Measurements from ENCODE around the gene EEFSEC. TPM values are rescaled to one million over a fixed set of nuclear protein-coding genes. Genes with fewer than 3 reads are reported as not detected.

The EEFSEC gene
- total RNA-seq, 3 donors from 2014 or later, result 9.7 to 10.9 (median 10.8) TPM

DNA sequence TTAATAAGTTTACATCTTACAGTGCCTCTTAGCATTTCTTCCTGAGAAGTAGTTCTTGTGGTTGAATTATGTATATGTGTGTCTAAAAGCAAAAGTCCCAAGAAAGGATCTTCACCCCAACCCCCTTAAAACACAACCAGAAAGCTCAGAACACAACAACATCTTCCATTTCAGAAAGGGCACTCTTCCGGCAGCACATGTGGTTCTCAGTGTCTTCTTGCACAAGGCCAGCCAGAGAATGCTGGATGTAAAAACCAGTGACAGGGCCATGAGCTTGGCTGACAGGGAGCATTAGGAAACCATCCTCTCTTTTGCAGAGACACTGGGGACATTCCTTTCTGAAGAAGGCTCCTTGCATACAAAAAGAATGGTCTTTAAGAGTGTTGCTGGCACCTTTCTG is 45.0 kb downstream of the EEFSEC start:
- Histone ChIP-seq H3K9me3 (no peaks in the 10 kb centered on the region), H3K4me1 (ENCODE audit: low read depth) (peaks cover 2% of the 10 kb centered on the region), H3K4me3 (no peak overlapping the region), H3K36me3 (ENCODE audit: low read depth) (no peaks in the 10 kb centered on the region)
- intact Hi-C loops (cut with DNase I, micrococcal nuclease), result no loop called here
- no peak for DNase-seq
- TF ChIP-seq, protein P1, sequence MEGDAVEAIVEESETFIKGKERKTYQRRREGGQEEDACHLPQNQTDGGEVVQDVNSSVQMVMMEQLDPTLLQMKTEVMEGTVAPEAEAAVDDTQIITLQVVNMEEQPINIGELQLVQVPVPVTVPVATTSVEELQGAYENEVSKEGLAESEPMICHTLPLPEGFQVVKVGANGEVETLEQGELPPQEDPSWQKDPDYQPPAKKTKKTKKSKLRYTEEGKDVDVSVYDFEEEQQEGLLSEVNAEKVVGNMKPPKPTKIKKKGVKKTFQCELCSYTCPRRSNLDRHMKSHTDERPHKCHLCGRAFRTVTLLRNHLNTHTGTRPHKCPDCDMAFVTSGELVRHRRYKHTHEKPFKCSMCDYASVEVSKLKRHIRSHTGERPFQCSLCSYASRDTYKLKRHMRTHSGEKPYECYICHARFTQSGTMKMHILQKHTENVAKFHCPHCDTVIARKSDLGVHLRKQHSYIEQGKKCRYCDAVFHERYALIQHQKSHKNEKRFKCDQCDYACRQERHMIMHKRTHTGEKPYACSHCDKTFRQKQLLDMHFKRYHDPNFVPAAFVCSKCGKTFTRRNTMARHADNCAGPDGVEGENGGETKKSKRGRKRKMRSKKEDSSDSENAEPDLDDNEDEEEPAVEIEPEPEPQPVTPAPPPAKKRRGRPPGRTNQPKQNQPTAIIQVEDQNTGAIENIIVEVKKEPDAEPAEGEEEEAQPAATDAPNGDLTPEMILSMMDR (IDR thresholded peaks at IDR 0.05), result no peak
- no peak for ATAC-seq

DNA sequence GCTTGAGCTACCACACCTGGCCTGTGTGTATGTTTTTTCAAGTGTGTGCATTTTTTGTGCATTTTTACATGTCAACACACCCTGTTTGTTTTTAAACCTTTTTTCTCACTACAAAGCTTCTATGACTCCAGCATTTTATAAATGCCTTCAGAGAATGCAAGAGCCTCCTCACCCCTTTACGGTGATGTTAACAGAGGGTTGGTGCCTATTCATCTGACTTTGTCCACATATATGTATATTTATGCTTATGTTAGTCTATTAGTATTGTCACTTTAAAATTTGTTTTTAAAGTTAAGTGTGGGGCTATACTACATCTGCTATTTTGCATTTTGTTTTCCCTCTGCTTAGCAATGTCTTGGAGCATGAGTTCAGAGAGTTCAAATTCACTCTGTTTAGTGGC is 45.8 kb downstream of the EEFSEC start:
- peaks cover 2% of the 10 kb centered on the region for H3K4me1 ChIP-seq (ENCODE audit: low read depth)
- H3K4me3 ChIP-seq, result no peak overlapping the region
- intact Hi-C loops (cut with DNase I, micrococcal nuclease), result no loop called here
- H3K36me3 ChIP-seq (ENCODE audit: low read depth), result no peaks in the 10 kb centered on the region
- no peak for ATAC-seq
- no peaks in the 10 kb centered on the region for H3K9me3 ChIP-seq
- no peak for DNase-seq
- TF ChIP-seq, protein P1 (IDR thresholded peaks at IDR 0.05), result no peak

DNA sequence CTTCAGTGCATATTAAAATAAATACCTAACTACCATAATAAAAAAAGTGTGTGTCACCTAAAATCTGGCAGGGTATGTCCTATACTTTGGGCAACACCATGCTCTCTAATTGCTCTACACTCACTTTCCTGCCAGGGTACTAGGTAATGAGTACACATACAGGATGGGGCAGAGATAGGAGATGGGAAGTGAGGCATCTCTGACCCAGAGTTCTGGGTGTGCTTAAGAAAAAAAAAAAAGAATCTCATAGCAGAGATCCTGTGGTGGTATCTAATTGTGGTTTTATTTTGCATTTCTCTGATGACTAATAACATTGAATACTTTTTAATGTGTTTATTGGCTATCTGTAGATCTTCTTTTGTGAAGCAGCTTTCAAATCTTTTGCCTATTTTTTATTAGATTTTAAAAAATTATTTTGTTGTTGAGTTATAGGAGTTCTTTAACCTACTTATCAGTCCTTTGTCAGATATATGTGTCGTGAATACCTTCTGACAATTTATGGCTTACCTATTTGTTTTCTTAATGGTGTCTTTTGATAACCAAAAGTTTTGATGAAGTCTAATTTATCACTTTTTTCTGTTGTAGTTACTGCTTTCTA is 48.0 kb downstream of the EEFSEC start:
- intact Hi-C loops (cut with DNase I, micrococcal nuclease), result no loop called here
- Histone ChIP-seq H3K4me1 (ENCODE audit: low read depth) (no peaks in the 10 kb centered on the region), H3K36me3 (ENCODE audit: low read depth) (no peaks in the 10 kb centered on the region), H3K9me3 (no peaks in the 10 kb centered on the region), H3K4me3 (no peak overlapping the region)
- DNase-seq (no peak), ATAC-seq (no peak)
- TF ChIP-seq, protein P1 (IDR thresholded peaks at IDR 0.05), result no peak

DNA sequence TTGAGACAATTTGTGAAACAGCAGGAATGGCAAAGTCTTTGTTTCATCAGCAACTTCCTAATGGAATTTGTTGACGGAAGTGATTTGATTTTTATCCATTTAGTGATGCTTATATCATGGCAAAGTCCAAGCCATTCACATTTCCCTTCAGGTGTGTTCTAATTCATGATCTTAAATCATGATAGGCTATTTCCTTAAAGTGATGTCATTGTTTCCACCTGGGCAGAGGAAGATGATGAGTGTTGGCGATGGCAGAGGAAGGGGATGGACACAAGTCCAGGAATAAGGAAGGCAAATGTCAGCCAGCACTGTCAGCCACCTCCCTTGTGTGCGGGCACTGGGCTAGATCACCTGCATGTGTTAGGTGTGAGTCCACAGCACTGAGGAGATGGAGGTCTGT is 49.9 kb downstream of the EEFSEC start:
- DNase-seq (no peak), ATAC-seq (no peak)
- no peaks in the 10 kb centered on the region for H3K9me3 ChIP-seq
- TF ChIP-seq, protein P1 (IDR thresholded peaks at IDR 0.05), result no peak
- H3K4me1 ChIP-seq (ENCODE audit: low read depth), result no peaks in the 10 kb centered on the region
- no peaks in the 10 kb centered on the region for H3K36me3 ChIP-seq (ENCODE audit: low read depth)
- H3K4me3 ChIP-seq, result no peak overlapping the region
- intact Hi-C loops (cut with DNase I, micrococcal nuclease), result no loop called here

DNA sequence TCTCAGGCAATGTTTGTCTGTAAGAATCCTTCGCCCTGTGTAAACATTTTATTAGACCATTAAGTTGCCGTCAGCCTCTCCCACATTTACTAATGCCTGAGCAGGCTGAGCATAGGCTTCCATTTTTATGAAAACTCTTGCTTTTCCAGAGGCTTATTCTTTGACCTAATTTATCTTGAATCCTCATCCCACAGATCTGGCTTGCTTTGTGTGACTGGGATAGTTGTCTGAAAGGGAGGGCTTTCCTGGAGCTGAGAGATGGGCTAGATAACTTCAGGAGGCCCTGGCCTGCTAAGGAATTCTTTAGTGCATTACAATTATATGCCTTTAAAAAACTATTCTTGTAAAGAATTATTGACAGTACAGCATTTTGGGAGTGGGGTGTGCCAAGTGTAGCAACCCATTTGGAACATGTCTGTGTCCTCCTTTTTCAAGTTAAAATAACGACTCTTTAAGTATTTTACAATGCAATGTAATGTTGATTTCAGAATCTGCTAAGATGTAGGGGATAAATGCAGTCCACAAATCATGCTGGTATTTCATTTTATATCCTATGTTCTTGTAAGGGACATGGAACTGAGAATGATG is 52.4 kb downstream of the EEFSEC start:
- ATAC-seq, result no peak
- H3K9me3 ChIP-seq, result no peaks in the 10 kb centered on the region

More for the DNA sequence above, 52.4 kb downstream of the EEFSEC start:
- no peak for DNase-seq
- TF ChIP-seq, protein P1 (IDR thresholded peaks at IDR 0.05), result no peak
- intact Hi-C loops (cut with DNase I, micrococcal nuclease), result no loop called here
- H3K4me3 ChIP-seq, result no peak overlapping the region
- H3K36me3 ChIP-seq (ENCODE audit: low read depth), result no peaks in the 10 kb centered on the region
- H3K4me1 ChIP-seq (ENCODE audit: low read depth), result no peaks in the 10 kb centered on the region

All from mucosa of descending colon (tissue), 3 donors.